ENCODE results near the gene TXNRD1.

Gene TXNRD1

GRCh38 chr12:104377514-104377812 lies 161.9 kb downstream of the TXNRD1 start:
- H3K27ac ChIP-seq (replicated peaks) = no peak overlapping the region

GRCh38 chr12:104378427-104378826 lies 162.8 kb downstream of the TXNRD1 start:
- H3K27ac ChIP-seq (replicated peaks) = no peak overlapping the region
- no peaks in the 10 kb centered on the region for H3K27me3 ChIP-seq (ENCODE audit: insufficient read depth, poor library complexity, severe bottlenecking)
- H3K4me3 ChIP-seq (replicated peaks; ENCODE audit: insufficient read depth, low read length) = no peak overlapping the region
- no peak for DNase-seq (ENCODE audit: low read depth in 1 of 2, low spot score in 1 of 2)
- no peak for TF ChIP-seq CTCF (IDR thresholded peaks at IDR 0.05; ENCODE audit: insufficient read depth, low read length)
- no peak for TF ChIP-seq POLR2AphosphoS5 (IDR thresholded peaks at IDR 0.05; ENCODE audit: low read depth)
- no peak for TF ChIP-seq SPI1 (IDR thresholded peaks at IDR 0.05; ENCODE audit: borderline replicate concordance, low read depth)
- no peak for TF ChIP-seq GABPA (IDR thresholded peaks at IDR 0.05; ENCODE audit: low read depth)
- no peak for TF ChIP-seq REST (IDR thresholded peaks at IDR 0.05; ENCODE audit: insufficient replicate concordance, low read depth)

More at GRCh38 chr12:104377514-104377812, 161.9 kb downstream of the TXNRD1 start:
- H3K4me3 ChIP-seq (replicated peaks; ENCODE audit: insufficient read depth, low read length) = no peak overlapping the region
- H3K27me3 ChIP-seq (ENCODE audit: insufficient read depth, poor library complexity, severe bottlenecking) = no peaks in the 10 kb centered on the region
- no peak for DNase-seq (ENCODE audit: low read depth in 1 of 2, low spot score in 1 of 2)
- no peak for TF ChIP-seq SPI1 (IDR thresholded peaks at IDR 0.05; ENCODE audit: borderline replicate concordance, low read depth)
- TF ChIP-seq REST (IDR thresholded peaks at IDR 0.05; ENCODE audit: insufficient replicate concordance, low read depth) = no peak
- no peak for TF ChIP-seq POLR2AphosphoS5 (IDR thresholded peaks at IDR 0.05; ENCODE audit: low read depth)

GRCh38 chr12:104381341-104381730 lies 165.8 kb downstream of the TXNRD1 start:
- TF ChIP-seq POLR2AphosphoS5 (IDR thresholded peaks at IDR 0.05; ENCODE audit: low read depth) (no peak), GABPA (IDR thresholded peaks at IDR 0.05; ENCODE audit: low read depth) (no peak), REST (IDR thresholded peaks at IDR 0.05; ENCODE audit: insufficient replicate concordance, low read depth) (no peak), CTCF (IDR thresholded peaks at IDR 0.05; ENCODE audit: insufficient read depth, low read length) (no peak), SPI1 (IDR thresholded peaks at IDR 0.05; ENCODE audit: borderline replicate concordance, low read depth) (no peak)
- Histone ChIP-seq H3K4me3 (replicated peaks; ENCODE audit: insufficient read depth, low read length) (no peak overlapping the region), H3K27ac (replicated peaks) (no peak overlapping the region), H3K27me3 (ENCODE audit: insufficient read depth, poor library complexity, severe bottlenecking) (no peaks in the 10 kb centered on the region)
- no peak for DNase-seq (ENCODE audit: low read depth in 1 of 2, low spot score in 1 of 2)

All from HL-60 (cell line).